HEK293T (cell line): ENCODE results near the gene PCGF2.

Experiments used
- CTBP1 ChIP-seq: fragments of 450-650 bp; IDR thresholded peaks from 2 replicates; pipeline ENCODE4 v1.6.1; 2016; ENCODE audit warnings: borderline replicate concordance
- FOXK2 ChIP-seq: fragments of 450-650 bp; IDR thresholded peaks from 2 replicates; pipeline ENCODE4 v1.6.1; 2016; ENCODE audit warnings: mild to moderate bottlenecking
- NFRKB ChIP-seq: fragments of 450-650 bp; IDR thresholded peaks from 2 replicates; pipeline ENCODE4 v1.6.1; 2016; ENCODE audit warnings: mild to moderate bottlenecking, moderate library complexity
- SP1 ChIP-seq: fragments of 450-650 bp; IDR thresholded peaks from 2 replicates; pipeline ENCODE4 v1.6.1; 2017
- TARDBP ChIP-seq: fragments of 450-650 bp; IDR thresholded peaks from 2 replicates; pipeline ENCODE4 v1.6.1; 2016

GRCh38 chr17:38748892-38749222 is 721 bp upstream of the PCGF2 start:
- TF ChIP-seq SP1 (no peak), CTBP1 (no peak), FOXK2 (no peak), TARDBP (no peak), NFRKB (no peak)
